ENCODE measurements around the gene FLNA. TPM values are rescaled to one million over a fixed set of nuclear protein-coding genes. Genes with fewer than 3 reads are reported as not detected.
"Not testable (repeated sequence)": the region's sequence is repeated elsewhere in the genome, so short reads cannot be mapped to it uniquely, and the experiment has no call there.

Gene FLNA
- total RNA-seq, 2 donors from 2014 or later: 690 to 932 TPM

DNA sequence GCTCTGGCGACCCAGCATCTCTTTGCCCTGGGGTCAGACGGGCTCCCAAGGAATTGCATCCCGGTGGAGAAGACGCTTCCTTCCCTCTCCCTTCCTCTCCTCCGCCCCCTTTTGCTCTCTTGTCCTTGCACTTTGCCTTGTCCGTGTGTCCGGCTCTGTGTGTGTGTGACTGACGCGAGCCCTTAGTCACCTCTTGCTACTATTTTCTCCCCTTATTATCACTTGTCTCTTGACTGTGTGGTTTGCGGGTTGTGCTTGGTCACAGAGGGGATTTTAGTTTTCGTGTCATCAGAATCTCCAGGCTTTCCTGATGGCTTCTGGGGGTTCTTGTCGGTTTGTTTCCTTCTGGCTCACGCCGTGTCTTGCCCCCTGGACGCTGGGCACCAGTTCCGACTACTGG is 31.4 kb downstream of the FLNA start:
- not testable (repeated sequence) for H3K36me3 Mint-ChIP-seq; DNase-seq (ENCODE audit: low spot score in 2 of 2); H3K27ac Mint-ChIP-seq; H3K9me3 Mint-ChIP-seq
- peak; percentile 27 to 56 for ATAC-seq

DNA sequence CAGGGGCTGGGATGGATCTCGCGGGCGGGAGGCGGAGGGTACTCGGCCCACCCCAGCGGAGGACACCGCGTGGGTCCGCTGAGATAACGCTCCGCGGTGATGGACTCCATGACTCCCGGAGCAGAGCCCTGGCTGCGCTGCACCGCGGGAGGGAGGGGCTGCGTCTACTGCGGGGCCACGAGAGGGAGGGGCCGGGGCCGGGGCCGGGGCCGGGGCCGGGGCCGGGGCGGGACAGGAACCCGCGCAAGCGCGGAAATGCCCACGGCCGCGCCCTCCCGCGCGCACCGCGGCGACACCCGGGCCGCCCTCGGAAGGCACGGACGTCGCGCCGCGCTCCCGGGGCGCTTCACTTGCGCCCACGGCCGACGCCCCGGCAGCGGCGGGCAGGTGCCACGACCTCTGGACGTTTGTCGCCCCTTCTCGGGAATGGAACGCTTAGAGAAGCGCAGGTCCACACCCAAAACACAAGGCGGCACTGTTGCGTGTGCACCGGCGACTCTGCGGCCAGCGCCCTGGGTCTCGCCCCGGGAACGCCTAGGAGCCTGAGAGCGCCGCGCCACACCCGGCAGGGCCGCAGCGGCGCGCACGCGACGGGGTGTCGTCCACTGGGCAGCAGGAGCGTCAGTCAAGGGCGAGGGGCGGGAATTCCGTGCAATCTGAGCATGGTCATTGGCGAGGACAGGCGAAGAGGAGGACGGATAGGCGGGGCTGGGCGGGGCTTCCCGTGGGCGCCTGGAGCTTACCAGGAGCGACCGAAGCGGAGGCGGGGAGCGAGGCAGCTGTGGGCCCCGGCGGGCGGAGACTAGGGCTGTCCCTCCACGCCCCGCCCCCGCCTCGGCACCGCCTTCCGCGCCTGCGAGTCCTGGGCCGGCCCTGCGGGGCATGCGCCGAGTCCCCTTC is 32.8 kb downstream of the FLNA start:
- ATAC-seq: peak; percentile 66 to 76
- not testable (repeated sequence) for H3K27ac Mint-ChIP-seq; H3K36me3 Mint-ChIP-seq; DNase-seq (ENCODE audit: low spot score in 2 of 2); H3K9me3 Mint-ChIP-seq

DNA sequence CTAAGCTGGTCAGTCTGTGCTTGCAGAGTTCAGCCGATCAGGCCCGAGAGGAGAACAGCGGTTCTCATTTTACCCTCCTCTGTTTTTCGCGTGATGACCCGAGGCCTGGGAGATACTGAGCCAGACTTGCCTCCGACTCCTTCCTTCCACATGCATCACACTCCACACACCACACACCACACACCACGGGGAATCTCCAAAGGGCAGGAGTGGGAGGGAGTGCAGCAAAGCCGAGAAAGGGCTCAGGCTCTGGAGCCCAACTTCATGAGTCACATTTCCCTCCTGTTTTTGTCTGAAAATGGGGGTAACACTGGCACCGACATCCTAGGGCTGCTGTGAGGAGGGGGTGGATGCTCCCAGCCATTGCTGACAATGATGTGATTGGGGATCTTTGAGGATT is 39.9 kb downstream of the FLNA start:
- Mint-ChIP-seq H3K27ac (peak overlapping the region; percentile 4 to 81), H3K9me3 (no peaks in the 10 kb centered on the region), H3K36me3 (no peaks in the 10 kb centered on the region)
- DNase-seq (ENCODE audit: low spot score in 2 of 2): no peak
- ATAC-seq: peak; percentile 67 to 93

DNA sequence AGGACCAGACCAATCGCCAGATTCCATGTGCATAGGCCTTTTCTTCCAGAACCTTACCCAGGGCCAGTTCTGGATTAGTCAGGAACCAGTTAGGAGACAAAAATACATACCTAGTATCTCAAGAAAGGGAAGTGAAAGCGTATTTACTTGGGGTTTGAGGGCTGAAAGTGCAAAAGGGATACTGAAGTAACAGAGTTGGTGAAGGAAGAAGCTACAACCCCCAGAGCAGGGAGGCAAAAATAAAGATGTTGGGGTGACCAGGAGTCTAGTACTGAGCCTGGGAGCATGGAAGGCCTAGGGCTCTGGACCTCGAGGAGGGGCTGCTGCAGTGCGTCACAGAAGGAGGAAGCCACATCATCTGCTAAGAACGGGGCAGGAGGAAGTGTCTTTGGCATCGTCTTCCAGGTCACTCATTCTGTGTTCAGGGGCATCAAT is 40.6 kb downstream of the FLNA start:
- Mint-ChIP-seq H3K36me3 (no peaks in the 10 kb centered on the region), H3K9me3 (no peaks in the 10 kb centered on the region), H3K27ac (peak overlapping the region in 1 of 2 donors; percentile 81)
- peak in 1 of 2 donors; percentile 40 for ATAC-seq
- no peak for DNase-seq (ENCODE audit: low spot score in 2 of 2)

DNA sequence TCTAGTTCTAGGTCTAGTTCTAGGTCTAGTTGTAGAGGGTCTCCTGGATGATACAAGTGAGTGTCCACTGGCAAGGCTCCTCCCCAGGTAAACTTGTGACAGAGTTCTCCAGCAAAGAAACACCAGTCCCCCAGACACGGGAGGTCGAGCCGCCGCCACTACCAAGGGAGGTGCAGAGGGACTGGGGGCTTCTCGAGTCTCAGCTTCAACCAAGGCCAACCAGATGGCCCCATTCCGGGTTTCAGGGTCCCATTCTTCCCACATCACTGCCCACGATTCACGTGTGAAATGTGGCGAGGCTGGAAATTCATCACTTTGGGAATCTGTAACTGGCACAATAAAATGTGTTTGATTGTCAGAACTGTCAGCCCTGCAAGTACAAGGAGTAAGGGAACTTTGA is 41.3 kb downstream of the FLNA start:
- no peak for ATAC-seq
- no peak overlapping the region for H3K27ac Mint-ChIP-seq
- no peak for DNase-seq (ENCODE audit: low spot score in 2 of 2)
- no peaks in the 10 kb centered on the region for H3K36me3 Mint-ChIP-seq
- H3K9me3 Mint-ChIP-seq: no peaks in the 10 kb centered on the region

DNA sequence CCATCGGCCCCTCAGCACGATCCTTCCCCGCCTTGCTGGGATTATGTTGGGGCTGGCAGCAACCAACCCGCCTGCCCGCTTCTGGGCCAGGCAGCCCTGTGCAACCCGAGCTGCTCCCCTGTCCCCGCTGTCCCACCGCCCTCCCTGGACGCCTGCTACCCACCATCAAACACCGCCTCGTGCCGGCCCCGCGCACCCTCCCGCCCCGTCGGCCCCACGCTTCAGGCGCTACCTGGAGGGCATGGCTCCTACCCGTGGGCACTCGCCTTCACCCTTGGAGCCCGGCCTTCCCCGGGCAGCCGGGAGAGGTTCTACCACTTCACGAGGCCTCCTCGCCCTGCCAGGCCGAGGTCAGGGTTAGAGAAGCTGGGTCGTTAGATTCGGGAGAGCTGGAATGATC is 41.9 kb downstream of the FLNA start:
- ATAC-seq (no peak), DNase-seq (ENCODE audit: low spot score in 2 of 2) (no peak)
- no peak overlapping the region for H3K27ac Mint-ChIP-seq
- H3K9me3 Mint-ChIP-seq: no peaks in the 10 kb centered on the region
- H3K36me3 Mint-ChIP-seq: no peaks in the 10 kb centered on the region

DNA sequence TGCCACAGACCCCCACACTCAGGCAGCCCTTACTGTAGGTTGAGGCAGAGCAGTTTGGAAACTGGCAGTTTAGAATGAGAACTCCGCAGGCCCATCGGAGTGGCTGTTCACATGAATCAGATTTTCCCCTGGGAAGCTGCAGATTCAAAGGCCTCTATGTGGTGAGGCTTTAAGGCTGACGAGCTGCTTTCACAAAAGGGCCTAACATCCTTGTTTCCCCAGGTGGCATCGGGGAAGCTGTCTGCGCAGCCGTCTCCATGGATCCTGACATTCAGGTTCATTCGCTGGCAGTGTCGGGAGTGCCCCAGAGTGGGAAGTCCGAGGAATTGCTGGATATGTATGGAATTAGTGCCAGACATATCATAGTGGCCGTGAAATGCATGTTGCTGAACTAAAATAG is 45.1 kb downstream of the FLNA start:
- DNase-seq (ENCODE audit: low spot score in 2 of 2): no peak
- no peaks in the 10 kb centered on the region for H3K36me3 Mint-ChIP-seq

DNA sequence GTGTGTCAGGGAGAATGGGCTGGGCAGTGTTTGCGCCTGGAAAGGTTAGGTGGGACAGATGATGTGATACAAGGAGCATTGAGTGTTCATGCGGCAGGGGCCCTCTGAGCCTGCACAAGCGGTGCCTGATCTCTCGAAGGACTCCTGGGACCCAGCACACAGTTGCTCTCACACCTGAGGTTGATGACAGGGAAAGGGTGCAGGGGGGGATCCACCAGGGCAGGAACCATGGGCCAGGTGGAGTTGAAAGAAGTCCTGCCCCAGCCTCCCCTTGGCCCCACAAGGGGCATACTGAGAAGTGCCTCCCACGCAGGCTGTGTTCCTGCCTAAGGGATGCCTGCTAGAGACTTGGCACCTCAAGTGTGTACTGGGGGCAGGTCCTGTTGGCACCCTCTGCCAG is 45.8 kb downstream of the FLNA start:
- DNase-seq (ENCODE audit: low spot score in 2 of 2) (no peak), ATAC-seq (no peak)
- no peaks in the 10 kb centered on the region for H3K36me3 Mint-ChIP-seq
- H3K27ac Mint-ChIP-seq: no peak overlapping the region
- H3K9me3 Mint-ChIP-seq: no peaks in the 10 kb centered on the region

More for the DNA sequence above, 45.1 kb downstream of the FLNA start:
- no peaks in the 10 kb centered on the region for H3K9me3 Mint-ChIP-seq
- H3K27ac Mint-ChIP-seq: no peak overlapping the region
- no peak for ATAC-seq

DNA sequence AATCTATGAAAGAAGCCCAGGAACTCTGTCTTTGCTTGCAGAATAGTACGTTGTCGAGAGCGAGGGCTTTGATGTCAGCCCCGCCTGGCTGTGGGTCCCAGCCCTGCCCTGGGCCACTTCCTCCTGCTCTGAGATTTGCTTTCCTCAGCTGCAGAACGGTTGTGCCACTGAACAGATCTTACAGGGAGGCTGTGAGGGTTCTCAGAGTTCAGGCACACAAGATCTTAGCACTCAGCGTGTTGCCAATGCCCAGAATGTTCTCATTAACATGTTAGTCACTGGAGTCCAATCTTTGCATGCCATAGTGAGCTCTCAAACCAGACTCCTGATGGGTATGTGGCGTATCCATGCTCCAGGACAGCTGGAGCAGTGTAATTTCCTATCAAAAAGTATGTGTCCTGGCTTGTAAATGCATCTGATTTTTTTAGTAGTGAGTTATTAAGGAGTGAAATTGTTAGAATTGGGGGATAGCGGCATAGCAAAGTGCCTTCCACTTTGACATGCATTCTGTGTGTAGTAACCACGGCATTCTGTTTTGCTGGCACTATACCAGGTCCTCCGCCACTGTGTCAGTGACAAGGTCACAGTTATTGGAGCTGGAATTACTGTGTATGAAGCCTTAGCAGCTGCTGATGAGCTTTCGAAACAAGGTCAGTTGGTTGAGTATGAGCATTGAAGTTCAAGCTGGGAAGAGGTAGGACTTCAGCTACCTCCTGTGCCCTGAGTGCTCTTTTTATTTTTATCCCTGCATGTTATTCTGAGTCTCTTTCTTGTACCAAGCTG is 47.2 kb downstream of the FLNA start:
- H3K36me3 Mint-ChIP-seq: no peaks in the 10 kb centered on the region
- DNase-seq (ENCODE audit: low spot score in 2 of 2): no peak
- peak; percentile 64 to 74 for ATAC-seq
- H3K9me3 Mint-ChIP-seq: no peaks in the 10 kb centered on the region
- H3K27ac Mint-ChIP-seq: no peak overlapping the region

DNA sequence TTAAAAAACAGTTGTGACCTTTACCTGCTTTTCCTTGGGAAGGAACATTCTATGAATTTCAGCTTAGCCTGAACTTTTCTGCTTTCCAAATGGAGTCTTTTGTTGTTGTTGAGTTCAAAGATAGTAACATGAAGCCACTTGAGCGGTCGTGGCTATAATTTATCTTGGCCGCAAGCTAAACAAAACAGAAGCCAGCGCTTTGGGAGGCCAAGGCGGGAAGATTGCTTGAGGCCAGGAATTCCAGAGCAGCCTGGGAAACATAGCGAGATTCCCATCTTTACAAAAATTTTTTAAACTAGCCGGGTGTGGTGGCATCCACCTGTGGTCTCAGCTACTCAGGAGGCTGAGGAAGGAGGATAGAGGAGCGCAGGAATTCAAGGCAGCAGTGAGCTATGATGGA is 48.9 kb downstream of the FLNA start:
- Mint-ChIP-seq H3K27ac (no peak overlapping the region), H3K9me3 (no peaks in the 10 kb centered on the region), H3K36me3 (no peaks in the 10 kb centered on the region)
- ATAC-seq (no peak), DNase-seq (ENCODE audit: low spot score in 2 of 2) (no peak)

DNA sequence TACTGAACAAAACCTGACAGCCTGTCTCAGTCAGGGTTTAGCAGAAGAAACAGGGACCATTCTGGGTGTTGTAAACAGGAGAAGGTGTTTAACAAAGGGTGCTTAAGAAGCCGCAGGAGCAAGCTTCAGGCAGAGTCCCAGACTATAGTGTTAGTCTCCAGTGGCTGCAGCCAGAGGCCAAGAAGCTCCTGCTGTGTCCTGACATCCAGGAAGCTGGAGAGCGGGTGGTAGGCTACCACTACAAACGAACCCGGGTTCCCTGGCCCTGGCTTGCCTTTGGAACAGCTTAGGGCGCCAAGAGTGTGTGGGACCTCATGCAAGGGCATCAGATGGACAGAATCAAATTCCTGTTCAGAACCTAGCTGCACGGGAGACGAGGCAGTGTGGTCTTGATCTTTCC is 50.9 kb downstream of the FLNA start:
- Mint-ChIP-seq H3K36me3 (no peaks in the 10 kb centered on the region), H3K9me3 (no peaks in the 10 kb centered on the region), H3K27ac (no peak overlapping the region)
- DNase-seq (ENCODE audit: low spot score in 2 of 2): no peak
- no peak for ATAC-seq

DNA sequence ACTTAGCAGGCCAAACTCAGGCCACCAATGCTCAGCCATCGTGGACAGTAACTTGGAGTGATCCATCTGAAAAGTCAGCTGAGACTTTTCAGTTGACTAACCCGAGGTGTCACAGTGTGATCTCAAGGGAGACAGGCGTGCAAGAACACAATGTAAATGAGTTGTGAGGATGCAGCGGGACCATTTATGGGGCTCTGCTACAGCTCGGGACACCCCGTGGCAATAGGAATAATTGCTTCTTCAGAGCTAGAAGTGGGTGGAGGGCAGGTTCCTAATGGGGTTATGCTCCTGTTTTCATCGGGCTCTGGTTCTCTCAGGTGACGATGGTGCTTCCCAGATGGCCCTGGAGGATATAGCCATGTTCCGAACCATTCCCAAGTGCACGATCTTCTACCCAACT is 51.5 kb downstream of the FLNA start:
- ATAC-seq: no peak
- no peak overlapping the region for H3K27ac Mint-ChIP-seq
- H3K36me3 Mint-ChIP-seq: no peaks in the 10 kb centered on the region
- no peak for DNase-seq (ENCODE audit: low spot score in 2 of 2)
- H3K9me3 Mint-ChIP-seq: no peaks in the 10 kb centered on the region

DNA sequence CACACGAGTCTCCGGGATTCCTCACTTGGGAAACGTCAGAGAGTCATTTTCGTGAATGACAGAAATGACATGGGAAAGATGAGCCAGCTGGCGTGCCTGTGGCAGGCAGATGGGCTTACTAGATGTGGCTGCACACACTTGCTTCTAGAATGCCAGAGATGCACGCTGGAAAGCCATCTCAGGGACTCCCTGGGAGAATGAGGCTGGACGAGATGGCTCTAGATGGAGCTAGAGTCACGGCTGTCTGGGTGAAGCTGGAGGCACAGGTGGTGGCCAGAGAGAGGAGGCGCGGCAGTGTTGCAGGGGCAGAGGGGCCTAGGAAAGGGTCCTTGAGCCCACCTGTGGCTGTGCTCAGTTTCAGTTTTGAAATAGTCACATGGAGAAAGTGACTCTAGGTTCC is 52.8 kb downstream of the FLNA start:
- ATAC-seq (peak; percentile 61 to 63), DNase-seq (ENCODE audit: low spot score in 2 of 2) (no peak)
- Mint-ChIP-seq H3K27ac (peak overlapping the region in 1 of 2 donors; percentile 46), H3K36me3 (no peaks in the 10 kb centered on the region), H3K9me3 (no peaks in the 10 kb centered on the region)

DNA sequence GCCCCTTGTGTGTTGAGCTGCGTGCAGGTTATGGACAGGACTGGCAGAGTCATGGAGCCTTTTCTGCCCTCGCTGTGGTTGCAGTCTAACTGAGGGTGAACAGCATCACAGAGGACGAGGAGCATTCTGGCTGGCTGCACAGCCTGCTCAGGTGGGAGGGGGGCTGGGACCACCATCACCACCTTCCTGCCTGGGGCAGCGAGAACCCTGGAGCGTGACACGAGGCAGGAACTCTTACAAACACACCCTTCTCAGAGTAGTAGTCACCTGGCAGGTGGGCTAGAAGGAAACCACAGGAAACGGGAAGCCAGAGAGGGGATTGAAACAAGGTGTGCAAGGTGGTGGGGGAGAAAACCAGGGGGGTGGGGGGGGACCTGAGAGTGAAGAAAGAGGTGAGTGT is 53.3 kb downstream of the FLNA start:
- Mint-ChIP-seq H3K27ac (no peak overlapping the region), H3K36me3 (no peaks in the 10 kb centered on the region), H3K9me3 (no peaks in the 10 kb centered on the region)
- DNase-seq (ENCODE audit: low spot score in 2 of 2): no peak
- ATAC-seq: peak in 1 of 2 donors; percentile 18

DNA sequence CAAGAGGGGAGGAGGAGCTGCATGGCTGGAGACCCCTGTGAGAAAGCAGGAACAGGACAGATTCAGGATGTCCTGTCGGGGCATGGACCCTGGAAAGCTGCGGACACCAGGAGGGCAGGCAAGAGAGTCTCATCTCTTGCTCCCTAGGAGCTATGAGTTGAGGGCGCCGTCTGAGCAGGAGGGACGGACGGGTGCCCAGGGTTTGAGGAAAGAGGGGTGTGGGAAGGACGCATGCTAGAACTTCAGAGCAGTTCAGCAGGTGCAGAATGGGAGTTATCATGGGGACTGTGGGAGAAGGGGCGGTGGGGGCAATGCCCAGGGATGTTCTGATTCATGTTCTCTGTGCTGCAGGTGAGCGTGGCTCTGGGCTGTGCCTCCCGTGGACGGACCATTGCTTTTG is 54.0 kb downstream of the FLNA start:
- Mint-ChIP-seq H3K27ac (no peak overlapping the region), H3K9me3 (no peaks in the 10 kb centered on the region), H3K36me3 (no peaks in the 10 kb centered on the region)
- DNase-seq (ENCODE audit: low spot score in 2 of 2): no peak
- no peak for ATAC-seq

DNA sequence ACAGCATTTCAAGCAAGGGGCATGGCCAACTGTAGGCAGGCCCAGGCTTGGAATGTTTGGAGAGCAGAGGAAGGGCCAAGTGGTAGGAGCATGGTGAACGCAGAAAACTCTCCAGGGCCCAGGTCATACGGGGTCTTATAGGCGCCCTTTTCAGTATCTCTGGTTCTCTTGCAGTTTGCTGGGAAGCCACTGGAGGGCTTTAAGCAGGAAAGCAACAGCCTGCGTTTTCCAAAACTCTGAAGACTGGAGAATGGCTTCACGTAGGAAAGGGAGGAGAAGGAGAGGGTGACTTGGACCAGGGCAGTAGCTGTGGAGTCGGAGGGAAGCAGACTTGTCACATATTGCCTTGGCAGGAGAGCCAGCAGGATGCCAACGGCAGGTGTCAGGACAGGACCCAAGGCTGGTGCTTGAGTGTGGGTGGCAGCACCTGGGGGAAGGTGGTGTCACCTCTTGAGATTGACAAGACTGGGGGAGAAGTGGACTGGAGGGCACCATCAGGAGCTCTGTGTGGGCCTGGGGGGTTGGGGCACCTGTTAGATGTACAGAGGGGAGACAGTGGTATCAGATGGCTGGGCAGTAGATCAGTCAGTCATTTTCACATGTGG is 56.9 kb downstream of the FLNA start:
- no peaks in the 10 kb centered on the region for H3K9me3 Mint-ChIP-seq
- DNase-seq (ENCODE audit: low spot score in 2 of 2): no peak
- H3K36me3 Mint-ChIP-seq: no peaks in the 10 kb centered on the region
- peak overlapping the region in 1 of 2 donors; percentile 56 for H3K27ac Mint-ChIP-seq
- ATAC-seq: no peak

DNA sequence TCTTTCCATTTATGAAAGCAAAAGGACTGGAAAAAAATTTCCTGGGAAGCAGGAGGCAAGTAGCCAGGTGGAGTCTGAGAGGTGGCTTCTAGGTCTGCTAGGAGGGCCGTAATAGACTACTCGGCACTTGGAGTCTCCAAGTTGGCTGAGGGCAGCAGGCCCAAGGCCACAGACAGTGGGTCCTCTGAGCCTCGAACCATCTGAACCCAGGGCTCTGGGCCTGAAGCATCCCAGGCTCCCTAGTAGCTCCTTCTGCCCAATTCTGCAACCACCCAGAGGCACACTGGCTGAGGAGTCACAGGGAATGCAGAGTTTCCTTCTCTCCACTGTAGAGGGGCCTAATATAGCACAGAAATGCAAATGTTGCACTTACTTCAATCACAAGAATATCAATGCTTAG is 59.0 kb downstream of the FLNA start:
- H3K27ac Mint-ChIP-seq: no peak overlapping the region
- no peak for ATAC-seq
- H3K36me3 Mint-ChIP-seq: no peaks in the 10 kb centered on the region
- no peak for DNase-seq (ENCODE audit: low spot score in 2 of 2)
- no peaks in the 10 kb centered on the region for H3K9me3 Mint-ChIP-seq
